SU-DHL-6 (cell line): ENCODE results near the gene NHS.

Source experiments
- CTCF ChIP-seq: fragments of 200-600 bp; sonication (generic); IDR thresholded peaks from one replicate; pipeline ENCODE4 v1.5.1; 2017; ENCODE audit warnings: antibody characterized with exemption, mild to moderate bottlenecking, low read length, moderate library complexity; ENCODE audit not compliant: insufficient read depth, poor library complexity, severe bottlenecking
- EZH2phosphoT487 ChIP-seq: fragments of 200-600 bp; sonication (generic), shearing (Covaris generic); conservative IDR thresholded peaks from 2 replicates; pipeline ENCODE4 v1.6.1; 2018; ENCODE audit warnings: mild to moderate bottlenecking, antibody characterized with exemption, low read length, moderate library complexity, mixed read lengths

- TF ChIP-seq CTCF = no peak
- TF ChIP-seq EZH2phosphoT487 = no peak
Observed at GRCh38 chrX:17359500-17359899, 15.5 kb upstream of the NHS start.
